Esophagus squamous epithelium (tissue), 4 donors: ENCODE measurements around the gene IL17RD.

Source experiments
- CTCF ChIP-seq, 6 experiments: fragments of 450-650 bp in 4 of 6; fragments of 200-600 bp in 2 of 6; sonication (generic) in 2 of 6; IDR thresholded peaks; one replicate each; pipeline ENCODE4 v1.5.1; 2016 to 2019; ENCODE audit warnings: antibody characterized with exemption in 6 of 6, mild to moderate bottlenecking in 4 of 6, moderate library complexity in 4 of 6
- POLR2A ChIP-seq, 4 donors: fragments of 450-650 bp; IDR thresholded peaks; one replicate each; pipeline ENCODE4 v1.6.1; 2017; ENCODE audit warnings: antibody characterized with exemption in 4 of 4, mild to moderate bottlenecking in 4 of 4, moderate library complexity in 3 of 4

- TF ChIP-seq CTCF (IDR thresholded peaks at IDR 0.05), result peak; percentile 70 to 86 (median 76)
- no peak for TF ChIP-seq POLR2A (IDR thresholded peaks at IDR 0.05)
Measured at GRCh38 chr3:57169872-57170623, 4.9 kb upstream of the IL17RD start.
